Transverse colon (tissue), 4 donors: ENCODE results near the gene BLCAP. TPM values are rescaled to one million over a fixed set of nuclear protein-coding genes. Genes with fewer than 3 reads are reported as not detected.

ENCODE experiments used
- DNase-seq: peaks from one replicate; pipeline ENCODE4 v3.0.0-alpha.2; 2019
- H3K27ac ChIP-seq, 4 donors: fragments of 200-600 bp; sonication (generic); 2 replicates each; pipeline ENCODE4 v1.5.1; 2016 to 2018; ENCODE audit warnings: inconsistent platforms in 4 of 4
- H3K27me3 ChIP-seq: fragments of 200-600 bp; sonication (generic); 2 replicates; pipeline ENCODE4 v1.5.1; 2017; ENCODE audit warnings: inconsistent platforms
- H3K36me3 ChIP-seq, 4 donors: fragments of 200-600 bp; sonication (generic); 2 replicates each; pipeline ENCODE4 v1.5.1; 2017 to 2019; ENCODE audit warnings: inconsistent platforms in 4 of 4
- H3K4me1 ChIP-seq, 4 donors: fragments of 200-600 bp; sonication (generic); 2 replicates each; pipeline ENCODE4 v1.5.1; 2017 to 2020; ENCODE audit warnings: inconsistent platforms in 4 of 4
- H3K4me3 ChIP-seq, 4 donors: fragments of 200-600 bp; sonication (generic); 1 replicate in 1 of 4; 2 replicates in 3 of 4; pipeline versions ENCODE4 v1.5.1 to v1.6.1; 2017 to 2019; ENCODE audit warnings: inconsistent platforms in 4 of 4
- H3K9me3 ChIP-seq, 2 donors: fragments of 200-600 bp; sonication (generic); 2 replicates each; pipeline ENCODE4 v1.5.1; 2017 to 2019; ENCODE audit warnings: inconsistent platforms in 2 of 2
- CTCF ChIP-seq, 5 experiments: fragments of 200-600 bp in 3 of 5; fragments of 450-650 bp in 2 of 5; sonication (generic) in 3 of 5; IDR thresholded peaks; 1 replicate in 2 of 5; 2 replicates in 3 of 5; pipeline ENCODE4 v1.5.1; 2016 to 2017; ENCODE audit warnings: antibody characterized with exemption in 5 of 5, inconsistent platforms in 3 of 5, mild to moderate bottlenecking in 2 of 5, moderate library complexity in 1 of 5
- EP300 ChIP-seq: sonication (generic); formaldehyde crosslinking; IDR thresholded peaks from one replicate; pipeline ENCODE4 v1.6.1; 2017; ENCODE audit warnings: antibody characterized with exemption, low read depth
- POLR2A ChIP-seq: fragments of 450-650 bp; IDR thresholded peaks from one replicate; pipeline ENCODE4 v1.6.1; 2016; ENCODE audit warnings: antibody characterized with exemption, mild to moderate bottlenecking, moderate library complexity
- POLR2AphosphoS5 ChIP-seq, 3 donors: sonication (generic); formaldehyde crosslinking; IDR thresholded peaks; one replicate each; pipeline ENCODE4 v1.6.1; 2016; ENCODE audit warnings: antibody characterized with exemption in 3 of 3
- WGBS, 2 donors: methylation state at CpG; one replicate each; pipeline ENCODE4 v1.1.5; 2018; ENCODE audit warnings: low coverage in 1 of 2; 5-methylcytosine and 5-hydroxymethylcytosine counted together
- in situ Hi-C, 4 donors: fragments of 200-750 bp; cut with MboI; loops; one replicate each; pipeline versions ENCODE4 v1.15.0 to v1.15.1; 2017; ENCODE audit warnings: low sequenced_read_pairs in 3 of 4, low pct_ligation_motif_present in 1 of 4, low pct_unique_long_range_greater_than_20kb in 1 of 4
- intact Hi-C: fragments of 100-400 bp; cut with DNase I; formaldehyde crosslinking; loops from one replicate; pipeline ENCODE4 v1.15.1; 2023; ENCODE audit warnings: low total_unique reads
- total RNA-seq, 4 donors: library from RNA; depleted of rRNA; stranded (reverse); fragments of >200 nt; gene quantifications; one replicate each; pipeline ENCODE4 v1.1.0, GENCODE V29; 2016

The BLCAP gene
- total RNA-seq, 4 donors from 2014 or later, result 80.8 to 283 (median 117) TPM

GRCh38 chr20:37502654-37503053 lies 25.0 kb downstream of the BLCAP start:
- intact Hi-C loops (no loop called here), in situ Hi-C loops (no loop called here)
- no peaks in the 10 kb centered on the region for H3K9me3 ChIP-seq
- DNase-seq, result no peak
- no peaks in the 10 kb centered on the region for H3K27me3 ChIP-seq
- no peak overlapping the region for H3K4me3 ChIP-seq
- TF ChIP-seq POLR2A, result no peak
- TF ChIP-seq EP300, result no peak
- no peak for TF ChIP-seq CTCF (IDR thresholded peaks at IDR 0.05)
- no peak for TF ChIP-seq POLR2AphosphoS5 (IDR thresholded peaks at IDR 0.05)
- no peaks in the 10 kb centered on the region for H3K36me3 ChIP-seq
- no peaks in the 10 kb centered on the region for H3K4me1 ChIP-seq
- no peak overlapping the region for H3K27ac ChIP-seq
- WGBS, 2 donors, result 98 to 100% methylated on average over 1 to 2 of the region's 2 CpGs

GRCh38 chr20:37501940-37502339 lies 25.7 kb downstream of the BLCAP start:
- no peaks in the 10 kb centered on the region for H3K9me3 ChIP-seq
- no peak for DNase-seq
- in situ Hi-C loops, result no loop called here
- H3K36me3 ChIP-seq, result no peaks in the 10 kb centered on the region
- H3K4me1 ChIP-seq, result peaks cover 0 to 1% (median 0%) of the 10 kb centered on the region in 4 donors
- H3K27me3 ChIP-seq, result no peaks in the 10 kb centered on the region
- no peak overlapping the region for H3K4me3 ChIP-seq
- intact Hi-C loops, result no loop called here
- H3K27ac ChIP-seq, result no peak overlapping the region
- WGBS, 2 donors, result 78 to 81% methylated on average over 5 to 7 of the region's 7 CpGs
- TF ChIP-seq POLR2A, result no peak
- TF ChIP-seq CTCF (IDR thresholded peaks at IDR 0.05), result no peak
- TF ChIP-seq EP300, result no peak
- TF ChIP-seq POLR2AphosphoS5 (IDR thresholded peaks at IDR 0.05), result no peak

GRCh38 chr20:37500311-37500710 lies 27.4 kb downstream of the BLCAP start:
- no peaks in the 10 kb centered on the region for H3K36me3 ChIP-seq
- H3K4me3 ChIP-seq, result no peak overlapping the region
- in situ Hi-C loops (no loop called here), intact Hi-C loops (no loop called here)
- 92 to 94% methylated on average over 6 to 7 of the region's 7 CpGs for WGBS, 2 donors
- peaks cover 0 to 5% (median 0%) of the 10 kb centered on the region in 4 donors for H3K4me1 ChIP-seq
- H3K27ac ChIP-seq, result no peak overlapping the region
- no peaks in the 10 kb centered on the region for H3K27me3 ChIP-seq
- TF ChIP-seq POLR2AphosphoS5 (IDR thresholded peaks at IDR 0.05) (no peak), EP300 (no peak), POLR2A (no peak), CTCF (IDR thresholded peaks at IDR 0.05) (no peak)
- no peak for DNase-seq
- H3K9me3 ChIP-seq, result no peaks in the 10 kb centered on the region

- Histone ChIP-seq H3K4me1 (peaks cover 0 to 5% (median 0%) of the 10 kb centered on the region in 4 donors), H3K27me3 (no peaks in the 10 kb centered on the region), H3K4me3 (no peak overlapping the region), H3K36me3 (no peaks in the 10 kb centered on the region), H3K9me3 (no peaks in the 10 kb centered on the region), H3K27ac (no peak overlapping the region)
- intact Hi-C loops, result loop anchor here (10.0 kb wide), 1 partner anchor 53 kb away; no protein-coding TSS in a partner anchor
- WGBS, 2 donors, result 75% methylated on average over 2 of the region's 2 CpGs
- DNase-seq, result no peak
- TF ChIP-seq CTCF (IDR thresholded peaks at IDR 0.05) (no peak), POLR2A (no peak), POLR2AphosphoS5 (IDR thresholded peaks at IDR 0.05) (no peak), EP300 (no peak)
- in situ Hi-C loops, result no loop called here
Measured at GRCh38 chr20:37498066-37498665, 29.5 kb downstream of the BLCAP start.
